Right renal pelvis (tissue), 4 donors: ENCODE results near the gene L3MBTL3. TPM values are rescaled to one million over a fixed set of nuclear protein-coding genes. Genes with fewer than 3 reads are reported as not detected.

Source experiments
- DNase-seq, 4 donors: peaks; one replicate each; pipeline ENCODE4 v3.0.0-alpha.2; 2013; ENCODE audit warnings: low read depth in 4 of 4, low spot score in 3 of 4, missing footprints in 1 of 4
- polyA plus RNA-seq, 4 donors: library from polyadenylated mRNA; unstranded; fragments of 120-200 nt; gene quantifications; one replicate each; pipeline ENCODE4 v1.2.1, GENCODE V29; 2013; ENCODE audit not compliant: insufficient read length in 4 of 4

L3MBTL3 gene
- 10 to 100 TPM; 18.3 to 22.4 (median 19.9) TPM for polyA plus RNA-seq

- peak; percentile 70 to 83 (median 76) for DNase-seq
Observed at GRCh38 chr6:130018292-130018743, at the start of gene L3MBTL3. Gene L3MBTL3 (plus strand): TSS chr6:130018581. CDS start chr6:130042700, 24,119 bp downstream.

GRCh38 chr6:129969064-129969463 is 49.3 kb upstream of the L3MBTL3 start:
- DNase-seq = no peak

- no peak for DNase-seq
Observed at GRCh38 chr6:129976110-129976509, 42.3 kb upstream of the L3MBTL3 start.

- no peak for DNase-seq
Observed at GRCh38 chr6:129978148-129978916, 40.0 kb upstream of the L3MBTL3 start.

GRCh38 chr6:129980821-129981220 is 37.6 kb upstream of the L3MBTL3 start:
- no peak for DNase-seq

- DNase-seq = no peak
Observed at GRCh38 chr6:129981598-129981997, 36.8 kb upstream of the L3MBTL3 start.

- DNase-seq = no peak
Observed at GRCh38 chr6:129989396-129989795, 29.0 kb upstream of the L3MBTL3 start.

GRCh38 chr6:129992881-129993280 is 25.5 kb upstream of the L3MBTL3 start:
- DNase-seq = no peak

GRCh38 chr6:129994410-129994809 is 24.0 kb upstream of the L3MBTL3 start:
- no peak for DNase-seq

- no peak for DNase-seq
Observed at GRCh38 chr6:129996387-129996786, 22.0 kb upstream of the L3MBTL3 start.

- DNase-seq = no peak
Observed at GRCh38 chr6:130000526-130001421, 17.6 kb upstream of the L3MBTL3 start.

- no peak for DNase-seq
Observed at GRCh38 chr6:130008236-130008873, 10.0 kb upstream of the L3MBTL3 start.

- DNase-seq = no peak
Observed at GRCh38 chr6:130009146-130009545, 9.2 kb upstream of the L3MBTL3 start.

GRCh38 chr6:130010387-130010786 is 8.0 kb upstream of the L3MBTL3 start:
- no peak for DNase-seq

GRCh38 chr6:130012728-130013127 is 5.7 kb upstream of the L3MBTL3 start:
- no peak for DNase-seq

- peak in 1 of 4 donors; percentile 28 for DNase-seq
Observed at GRCh38 chr6:130018744-130019325, 454 bp downstream of the L3MBTL3 start.

- peak; percentile 10 to 28 (median 18) for DNase-seq
Observed at GRCh38 chr6:130019326-130020072, 1.1 kb downstream of the L3MBTL3 start.

- peak; percentile 5 to 20 (median 14) for DNase-seq
Observed at GRCh38 chr6:130020073-130020906, 1.9 kb downstream of the L3MBTL3 start.
